Stimulated activated CD4-positive, alpha-beta T cell treated with anti-CD3 and anti-CD28 coated beads, Interleukin-2, amount 100 ng/mL, for 24 hours (primary cell): ENCODE measurements around the gene CBARP.
"Not testable (repeated sequence)": the region's sequence is repeated elsewhere in the genome, so short reads cannot be mapped to it uniquely, and the experiment has no call there.

Experiments
- DNase-seq, 2 donors: peaks; one replicate each; pipeline ENCODE4 v3.0.0-alpha.2; 2020

The CBARP gene

DNA sequence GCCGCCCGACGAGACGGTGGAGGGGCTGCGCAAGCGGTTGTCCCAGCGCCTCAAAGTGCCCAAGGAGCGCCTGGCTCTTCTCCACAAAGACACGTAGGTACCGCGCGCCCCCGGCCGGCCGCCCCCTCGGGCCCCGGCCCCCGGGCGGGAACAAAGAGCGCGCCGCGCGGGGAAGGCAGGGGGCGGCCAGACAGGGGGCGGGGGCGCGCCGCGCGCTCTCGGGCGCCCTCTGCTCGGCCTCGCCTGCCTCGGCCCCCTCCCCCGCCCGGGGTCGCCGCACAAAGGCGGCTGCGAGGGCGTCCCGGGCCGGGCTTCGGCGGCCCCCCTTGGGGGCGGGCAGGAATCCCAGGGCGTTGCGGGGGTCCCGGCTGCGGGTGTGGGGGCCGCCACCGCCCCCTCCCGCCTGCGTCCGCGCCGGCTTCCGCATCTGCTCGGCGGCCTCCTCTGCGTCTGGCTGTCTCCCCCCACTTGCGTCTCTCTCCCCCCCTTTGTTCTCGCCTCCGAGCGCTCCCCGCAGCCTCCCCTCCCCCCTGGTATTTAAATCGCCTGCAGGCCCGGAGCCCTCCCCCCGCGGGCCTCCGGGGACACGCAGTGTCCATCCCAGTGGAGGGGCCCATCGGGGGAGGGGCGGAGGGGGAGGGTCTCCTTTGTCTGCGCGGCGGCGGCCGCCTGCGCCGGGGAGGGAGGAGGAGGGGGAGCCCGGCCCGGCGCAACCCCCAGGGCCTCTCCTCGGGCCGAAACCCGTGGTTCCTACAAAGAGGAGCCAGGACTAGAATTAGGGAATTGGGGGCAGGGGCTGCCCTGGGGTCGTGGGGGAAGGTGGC is 12.8 kb upstream of the CBARP start:
- DNase-seq = peak; percentile 46 to 58

DNA sequence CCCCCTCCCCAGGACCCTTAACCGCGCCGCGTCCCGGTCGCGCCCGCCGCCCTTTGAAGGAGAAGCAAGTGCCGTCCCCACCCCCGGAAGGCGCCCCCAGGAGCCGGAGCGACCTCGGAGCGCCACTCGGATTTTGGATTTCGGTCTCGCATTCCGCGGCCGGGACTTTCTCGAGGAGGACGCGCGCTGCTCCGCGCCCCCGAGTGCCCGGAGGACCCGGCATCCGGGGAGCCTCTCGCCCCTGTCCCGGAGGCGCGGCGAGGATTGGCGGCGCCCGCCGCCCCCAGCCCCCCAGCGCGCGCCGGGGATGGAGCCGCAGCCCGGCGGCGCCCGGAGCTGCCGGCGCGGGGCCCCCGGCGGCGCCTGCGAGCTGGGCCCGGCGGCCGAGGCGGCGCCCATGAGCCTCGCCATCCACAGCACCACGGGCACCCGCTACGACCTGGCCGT is 12.2 kb upstream of the CBARP start:
- DNase-seq = no peak

- peak; percentile 92 to 93 for DNase-seq
Measured at GRCh38 chr19:1249298-1249989, 11.6 kb upstream of the CBARP start.

DNA sequence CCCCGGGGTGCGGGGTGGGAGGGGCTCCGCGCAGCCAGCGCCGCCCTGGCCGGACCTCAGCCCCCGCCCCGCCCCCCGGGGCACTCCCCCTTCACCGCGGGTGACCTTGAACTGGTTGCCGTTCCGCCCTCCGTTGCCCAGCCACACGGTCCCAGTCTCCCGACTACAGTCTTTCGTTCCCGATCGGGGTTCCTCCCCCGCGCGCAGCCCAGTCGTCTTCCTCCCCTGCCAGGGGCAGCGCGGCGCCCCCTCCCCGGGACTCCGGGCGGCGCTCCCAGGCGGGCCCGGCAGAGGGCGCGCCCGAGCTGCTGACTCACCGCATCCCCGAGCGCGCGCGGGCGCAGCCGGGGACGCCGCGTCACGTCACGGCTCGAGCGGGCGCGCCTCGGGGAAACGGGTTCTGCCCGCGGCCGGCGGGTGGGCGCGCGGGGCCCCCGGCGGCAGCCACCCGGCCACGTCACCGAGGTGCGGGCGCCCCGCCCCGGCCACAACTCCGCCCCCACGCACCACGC is 11.0 kb upstream of the CBARP start:
- DNase-seq = peak; percentile 76 to 82

- peak; percentile 68 to 73 for DNase-seq
Measured at GRCh38 chr19:1248139-1248785, 10.5 kb upstream of the CBARP start, which contains the start of gene MIDN. Gene MIDN (plus strand): TSS chr19:1248583. CDS start chr19:1250297, 1,714 bp downstream.

GRCh38 chr19:1247748-1248138 is 9.9 kb upstream of the CBARP start:
- DNase-seq = no peak

DNA sequence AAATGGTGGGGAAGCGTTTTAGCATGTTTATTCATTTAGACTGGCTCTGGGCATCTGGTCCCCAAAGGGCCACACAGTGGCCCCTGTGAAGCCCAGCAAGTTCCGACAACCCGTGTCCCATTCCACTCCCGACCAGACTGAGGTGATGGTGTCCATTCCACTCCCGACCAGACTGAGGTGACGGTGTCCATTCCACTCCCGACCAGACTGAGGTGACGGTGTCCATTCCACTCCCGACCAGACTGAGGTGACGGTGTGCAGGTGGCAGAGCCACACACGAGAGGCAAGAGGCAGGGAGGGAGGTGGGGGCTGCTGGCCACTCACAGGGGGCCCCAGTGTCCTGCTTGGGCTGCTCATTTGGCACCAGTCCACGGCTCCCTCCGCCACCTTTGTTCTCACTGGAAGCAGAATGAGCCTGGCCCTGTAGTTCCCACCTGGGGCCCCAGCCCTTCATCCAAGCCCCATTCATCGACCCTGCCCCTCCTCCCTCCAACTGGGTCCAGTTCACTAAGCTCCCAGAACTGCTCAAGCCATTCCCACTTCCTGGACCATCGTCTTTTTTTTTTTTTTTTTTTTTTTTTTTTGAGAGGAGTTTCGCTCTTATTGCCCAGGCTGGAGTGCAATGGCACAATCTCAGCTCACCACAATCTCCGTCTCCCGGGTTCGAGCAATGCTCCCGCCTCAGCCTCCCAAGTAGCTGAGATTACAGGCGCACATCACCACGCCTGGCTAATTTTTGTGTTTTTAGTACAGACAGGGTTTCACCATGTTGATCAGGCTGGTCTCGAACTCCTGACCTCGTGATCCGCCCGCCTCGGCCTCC is 8.7 kb upstream of the CBARP start:
- not testable (repeated sequence) for DNase-seq

GRCh38 chr19:1245494-1246264 is 7.9 kb upstream of the CBARP start:
- no peak for DNase-seq

- no peak for DNase-seq
Measured at GRCh38 chr19:1244693-1245451, 7.1 kb upstream of the CBARP start.

GRCh38 chr19:1243768-1244692 is 6.2 kb upstream of the CBARP start:
- DNase-seq = peak; percentile 86 to 87

DNA sequence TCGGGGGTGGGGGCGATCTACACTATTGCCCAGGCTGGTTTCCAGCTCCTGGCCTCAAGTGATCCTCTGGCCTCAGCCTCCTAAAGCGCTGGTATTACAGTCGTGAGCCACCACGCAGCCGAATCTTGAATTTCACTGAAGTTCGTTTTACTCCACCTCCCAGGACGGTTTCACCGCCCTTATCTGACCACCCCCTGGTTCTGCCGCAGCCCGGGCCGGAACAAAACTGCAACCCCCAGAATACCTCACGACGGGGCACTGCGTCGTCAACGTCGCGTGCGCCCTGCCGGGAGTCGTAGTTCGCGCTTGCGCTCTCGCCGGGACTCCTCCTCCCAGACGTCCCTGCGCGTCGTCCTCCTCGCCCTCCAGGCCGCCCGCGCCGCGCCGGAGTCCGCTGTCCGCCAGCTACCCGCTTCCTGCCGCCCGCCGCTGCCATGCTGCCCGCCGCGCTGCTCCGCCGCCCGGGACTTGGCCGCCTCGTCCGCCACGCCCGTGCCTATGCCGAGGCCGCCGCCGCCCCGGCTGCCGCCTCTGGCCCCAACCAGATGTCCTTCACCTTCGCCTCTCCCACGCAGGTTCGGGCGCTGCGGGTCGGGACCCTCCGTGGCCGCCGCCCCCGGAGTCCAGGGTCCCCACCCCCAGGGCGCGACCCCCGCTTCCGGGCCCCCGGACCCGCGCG is 3.8 kb upstream of the CBARP start, which contains the start of gene ATP5F1D:
Gene ATP5F1D (plus strand): TSS at position 335 of the 679 bp plus-strand sequence. CDS start 100 bp downstream, at position 435.
- DNase-seq = peak; percentile 92 to 93

DNA sequence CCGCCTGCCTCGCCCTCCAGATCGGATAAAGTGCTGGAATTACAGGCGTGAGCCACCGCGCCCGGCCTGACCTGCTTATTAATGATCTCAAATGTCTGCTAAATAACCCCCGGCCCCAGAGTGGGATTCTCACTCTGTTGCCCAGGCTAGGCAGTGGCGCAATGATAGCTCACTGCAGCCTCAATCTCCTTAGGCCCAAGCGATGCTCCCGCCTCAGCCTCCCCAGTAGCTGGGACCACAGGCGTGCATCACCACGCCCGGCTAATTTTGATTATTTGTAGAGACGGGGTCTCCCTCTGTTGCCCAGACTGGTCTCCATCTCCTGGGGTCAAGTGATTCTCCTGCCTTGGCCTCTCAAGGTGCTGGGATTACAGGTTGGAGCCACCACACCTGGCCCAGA is 3.1 kb upstream of the CBARP start:
- no peak for DNase-seq

DNA sequence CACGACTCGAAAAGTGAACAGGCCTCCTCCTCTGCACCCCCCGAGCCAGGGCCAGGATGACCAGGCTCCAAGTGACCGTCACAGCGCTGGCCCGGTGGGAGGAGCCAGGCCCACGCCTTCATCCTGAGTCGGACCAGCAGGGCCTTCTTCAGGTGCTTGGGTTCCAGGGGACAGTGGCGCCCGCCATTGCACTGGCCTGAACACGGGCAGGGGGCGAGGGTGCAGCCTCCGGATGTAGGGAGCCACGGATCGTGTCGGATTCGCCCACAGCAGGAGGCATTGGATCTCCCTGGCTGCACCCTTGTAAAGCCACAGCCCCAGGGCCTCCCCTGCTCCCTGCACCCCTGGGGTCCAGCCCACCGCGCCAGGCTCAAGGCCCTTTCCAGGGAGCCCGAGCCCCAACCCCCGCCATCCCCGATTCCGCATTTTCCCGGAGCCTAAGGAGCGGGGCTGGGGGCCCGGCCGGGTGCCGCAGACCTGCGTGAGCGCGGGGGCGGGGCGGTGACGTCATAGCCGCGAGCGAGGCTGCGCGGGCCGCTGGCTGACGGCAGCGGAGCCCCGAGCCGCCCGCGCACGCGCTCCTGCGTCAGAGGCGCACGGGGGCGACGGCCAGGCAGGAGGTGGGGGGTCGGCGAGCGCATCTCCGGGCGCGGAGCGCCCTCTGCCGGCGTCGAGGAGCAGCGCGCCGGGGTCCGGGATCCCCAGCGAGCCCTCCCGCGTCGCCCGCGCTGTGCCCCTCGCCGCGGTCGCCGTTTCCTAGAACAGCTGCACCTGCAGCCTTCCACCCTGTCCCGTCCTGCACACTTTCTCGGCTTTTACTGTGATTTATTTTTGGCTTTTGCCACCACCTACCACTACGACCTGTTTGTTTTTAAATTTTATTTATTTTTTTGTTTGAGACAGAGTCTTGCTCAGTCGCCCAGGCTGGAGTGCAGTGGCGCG is 2.3 kb upstream of the CBARP start:
- peak; percentile 93 to 95 for DNase-seq

DNA sequence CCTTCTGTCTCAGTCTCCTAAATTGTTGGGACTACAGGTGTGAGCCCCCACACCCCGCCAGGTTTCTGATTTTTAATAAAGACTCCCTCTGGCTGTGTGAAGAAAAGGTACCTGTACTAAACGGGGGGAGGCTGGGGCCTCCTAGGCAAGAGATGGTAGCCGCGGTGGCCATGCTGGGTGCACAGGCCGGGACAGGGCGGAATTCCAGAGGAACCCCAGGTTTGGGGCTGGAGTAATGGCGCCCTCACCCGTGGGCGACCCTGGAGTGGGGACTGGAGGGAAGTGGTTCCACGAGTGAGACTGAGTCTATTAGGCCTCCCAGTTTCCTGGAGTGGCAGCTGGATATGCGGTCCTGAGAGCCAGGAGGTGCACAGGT is 1.6 kb upstream of the CBARP start:
- DNase-seq = no peak

DNA sequence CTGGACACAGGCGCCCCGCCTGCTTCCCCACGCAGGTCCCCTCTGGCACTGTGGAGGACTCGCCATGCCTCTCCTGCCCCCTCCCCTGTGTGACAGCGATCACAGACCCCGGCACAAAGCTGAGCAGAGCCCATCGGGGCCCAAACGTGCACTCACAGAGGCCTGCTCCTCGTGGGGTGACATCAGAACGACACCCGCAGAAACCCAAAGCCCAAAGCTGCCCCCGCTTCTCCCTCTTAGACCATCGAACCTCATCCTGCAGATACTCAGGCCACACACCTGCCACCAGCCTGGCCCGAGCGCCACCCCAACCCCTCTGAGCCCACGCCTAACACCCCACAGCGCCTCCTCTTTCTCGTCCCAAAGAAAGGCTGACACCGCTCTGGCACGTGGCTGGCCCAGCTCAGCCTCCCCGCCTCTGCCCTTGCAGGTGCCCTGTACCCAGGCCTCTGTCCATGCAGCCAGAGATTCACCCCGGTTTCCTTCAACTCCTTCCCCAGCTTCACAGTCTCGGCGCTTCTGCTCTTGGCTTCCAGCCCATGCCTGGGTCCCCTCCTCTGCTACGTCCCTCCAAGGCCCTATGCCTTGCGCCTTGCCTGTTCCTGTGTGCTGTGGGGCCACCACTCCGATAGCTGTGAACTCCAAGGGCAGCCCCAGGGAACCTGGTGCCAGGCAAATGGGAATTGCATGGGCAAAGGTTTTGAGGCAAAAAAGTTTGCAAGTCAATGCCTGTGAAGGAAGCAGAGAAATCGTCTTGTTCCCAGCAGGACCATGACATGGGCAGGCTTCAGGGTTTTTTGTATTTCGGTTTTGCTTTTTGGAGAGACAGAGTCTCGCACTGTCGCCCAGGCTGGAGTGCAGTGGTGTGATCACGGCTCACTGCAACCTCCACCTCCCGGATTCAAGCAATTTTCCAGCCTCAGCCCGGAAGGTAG is 831 bp upstream of the CBARP start:
- DNase-seq = no peak

- no peak for DNase-seq
Measured at GRCh38 chr19:1237027-1237659, 662 bp downstream of the CBARP start.
